ENCODE results near the gene ESYT1.

GRCh38 chr12:56082382-56082781 lies 45.7 kb upstream of the ESYT1 start:
- TF ChIP-seq CTCF (conservative IDR thresholded peaks at IDR 0.05 in 1 of 2, IDR thresholded peaks at IDR 0.05 in 1 of 2; ENCODE audit: extremely low read depth in 1 of 2, insufficient read depth in 1 of 2, low read depth in 1 of 2, low read length in 2 of 2), result no peak
- no peak for TF ChIP-seq EZH2 (IDR thresholded peaks at IDR 0.05; ENCODE audit: borderline replicate concordance, low read length)

Data from mammary epithelial cell (primary cell).